BE2C (cell line): Measurements from ENCODE around the gene RAB11FIP3.

Experiments used
- DNase-seq: peaks from one replicate; pipeline ENCODE4 v3.0.0-alpha.2; 2020
- H3K27me3 ChIP-seq: fragments of 250-450 bp; sonication (Bioruptor Pico); 2 replicates; pipeline ENCODE4 v1.5.1; 2020; ENCODE audit warnings: mild to moderate bottlenecking
- H3K36me3 ChIP-seq: fragments of 250-450 bp; sonication (Bioruptor Pico); 2 replicates; pipeline ENCODE4 v1.5.1; 2020; ENCODE audit warnings: mild to moderate bottlenecking
- H3K4me1 ChIP-seq: fragments of 250-450 bp; sonication (Bioruptor Pico); 2 replicates; pipeline ENCODE4 v1.5.1; 2020
- H3K4me3 ChIP-seq: 2 replicates; pipeline ENCODE4 v1.5.1; 2011; ENCODE audit warnings: low read depth, low read length
- H3K9me3 ChIP-seq: fragments of 250-450 bp; sonication (Bioruptor Pico); 2 replicates; pipeline ENCODE4 v1.5.1; 2020
- CTCF ChIP-seq: IDR thresholded peaks from 2 replicates; pipeline ENCODE4 v1.5.1; 2012; ENCODE audit warnings: mild to moderate bottlenecking, low read depth, low read length

Gene RAB11FIP3

DNA sequence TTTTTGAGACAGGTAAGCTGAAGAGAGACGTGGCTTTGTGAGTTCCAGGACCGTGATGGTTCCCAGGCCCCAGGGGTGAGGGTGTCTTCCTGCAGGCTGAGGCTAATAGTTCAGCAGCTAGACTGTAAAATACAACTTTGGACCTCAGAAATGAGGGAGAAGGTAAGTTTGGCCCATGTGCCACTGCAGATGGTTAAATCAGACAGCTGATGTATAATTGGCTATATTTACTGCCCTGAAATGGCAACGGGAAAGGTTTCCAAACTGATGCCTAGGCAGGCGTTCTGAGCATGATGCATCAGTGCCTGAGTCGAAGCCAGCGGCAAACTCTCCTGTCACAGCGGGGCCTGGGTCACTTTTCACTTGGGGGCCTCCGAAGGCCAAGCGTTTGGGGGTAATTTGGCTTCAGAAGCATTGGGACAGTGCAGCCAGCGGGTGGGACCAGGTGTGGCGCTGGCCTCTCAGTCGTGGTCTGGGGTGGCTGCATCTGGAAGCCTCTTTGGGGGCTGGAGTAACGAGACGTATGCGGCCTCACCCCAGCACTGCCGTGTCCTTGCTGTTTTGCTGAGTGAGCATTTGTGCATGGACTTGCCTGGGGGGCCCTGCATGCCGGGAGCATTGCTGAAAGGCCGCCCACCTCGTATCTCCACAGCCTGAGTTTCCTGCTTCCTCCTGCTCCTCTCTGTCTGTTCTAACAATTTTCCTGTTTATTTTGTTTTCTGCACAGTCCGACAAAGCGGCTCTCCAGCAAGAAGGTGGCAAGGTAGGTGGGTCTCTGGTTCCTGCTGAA, 70.8 kb downstream of the RAB11FIP3 start:
- H3K9me3 ChIP-seq = no peaks in the 10 kb centered on the region
- H3K27me3 ChIP-seq = no peaks in the 10 kb centered on the region
- no peak for DNase-seq
- H3K4me3 ChIP-seq = no peak overlapping the region
- H3K36me3 ChIP-seq = no peaks in the 10 kb centered on the region
- no peak for TF ChIP-seq CTCF
- no peaks in the 10 kb centered on the region for H3K4me1 ChIP-seq

DNA sequence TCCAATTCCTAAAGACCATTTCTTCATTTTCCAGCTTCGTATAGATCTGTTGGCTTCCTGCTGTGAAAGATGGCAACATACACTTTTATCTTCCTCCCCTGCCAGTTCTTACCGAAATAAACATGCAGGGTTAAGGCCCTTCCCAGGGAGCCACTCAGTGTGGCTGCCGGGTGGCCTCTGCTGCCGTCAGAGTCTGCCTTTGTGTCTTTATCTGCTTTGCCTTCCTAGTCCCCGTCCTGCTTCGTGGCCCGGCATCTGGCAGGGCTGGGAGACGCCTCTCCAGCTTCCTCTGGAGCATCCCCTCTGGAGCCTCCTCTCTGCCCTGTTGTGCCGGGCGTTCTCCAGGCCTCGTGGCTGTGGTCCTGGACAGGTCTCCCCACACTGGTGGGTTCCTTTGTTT, 71.8 kb downstream of the RAB11FIP3 start:
- no peaks in the 10 kb centered on the region for H3K4me1 ChIP-seq
- no peak overlapping the region for H3K4me3 ChIP-seq
- H3K27me3 ChIP-seq = no peaks in the 10 kb centered on the region
- DNase-seq = no peak
- no peaks in the 10 kb centered on the region for H3K36me3 ChIP-seq
- H3K9me3 ChIP-seq = no peaks in the 10 kb centered on the region
- TF ChIP-seq CTCF = no peak

DNA sequence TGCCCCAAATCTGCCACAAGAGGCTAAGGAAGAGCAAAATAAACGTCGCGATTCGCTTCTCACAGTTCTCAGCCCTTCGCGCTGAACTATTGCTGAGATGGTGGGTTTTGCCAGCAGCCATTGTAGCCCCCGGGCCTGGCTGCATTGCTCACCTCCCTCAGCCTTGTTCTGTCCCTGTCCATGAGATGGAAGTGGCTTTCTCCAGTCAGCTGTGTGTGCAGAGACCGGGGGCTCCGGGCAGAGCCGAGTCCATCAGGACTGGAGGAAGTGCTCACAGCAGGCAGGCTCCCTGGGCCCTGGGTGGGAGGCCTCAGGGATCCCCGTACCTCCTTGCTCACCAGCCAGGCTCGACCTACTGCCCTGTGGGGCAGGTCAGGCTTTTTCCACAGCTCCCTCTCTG, 74.5 kb downstream of the RAB11FIP3 start:
- DNase-seq = no peak
- Histone ChIP-seq H3K36me3 (no peaks in the 10 kb centered on the region), H3K27me3 (no peaks in the 10 kb centered on the region), H3K9me3 (no peaks in the 10 kb centered on the region), H3K4me3 (no peak overlapping the region), H3K4me1 (no peaks in the 10 kb centered on the region)
- no peak for TF ChIP-seq CTCF

DNA sequence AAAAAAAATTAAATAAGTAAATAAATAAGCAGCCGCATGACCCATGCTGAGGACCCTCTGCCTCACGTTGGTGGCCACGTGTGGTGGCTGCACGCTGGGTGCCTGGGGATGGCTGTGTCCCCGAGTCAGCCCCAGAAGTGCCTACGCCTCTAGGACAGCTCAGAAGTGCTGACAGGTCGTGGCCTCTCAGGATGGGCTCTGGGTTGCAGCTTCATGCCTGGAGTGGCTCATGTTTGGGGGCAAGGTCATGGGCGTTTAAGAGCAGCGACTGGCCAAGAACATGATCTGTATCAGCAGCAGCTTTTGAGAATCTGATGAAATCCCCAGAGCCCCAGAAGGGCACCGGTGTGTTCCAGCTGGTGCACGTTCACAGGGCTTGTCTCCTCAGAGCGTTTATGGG, 75.3 kb downstream of the RAB11FIP3 start:
- H3K9me3 ChIP-seq = no peaks in the 10 kb centered on the region
- H3K4me1 ChIP-seq = no peaks in the 10 kb centered on the region
- H3K27me3 ChIP-seq = no peaks in the 10 kb centered on the region
- H3K36me3 ChIP-seq = no peaks in the 10 kb centered on the region
- no peak for TF ChIP-seq CTCF
- no peak overlapping the region for H3K4me3 ChIP-seq
- no peak for DNase-seq

GRCh38 chr16:502179-502943, 76.9 kb downstream of the RAB11FIP3 start:
- Histone ChIP-seq H3K4me1 (no peaks in the 10 kb centered on the region), H3K4me3 (no peak overlapping the region), H3K9me3 (no peaks in the 10 kb centered on the region), H3K36me3 (no peaks in the 10 kb centered on the region), H3K27me3 (no peaks in the 10 kb centered on the region)
- DNase-seq = no peak
- TF ChIP-seq CTCF = no peak
